ENCODE results near the gene RBM14. TPM values are rescaled to one million over a fixed set of nuclear protein-coding genes. Genes with fewer than 3 reads are reported as not detected.

Gene RBM14, protein sequence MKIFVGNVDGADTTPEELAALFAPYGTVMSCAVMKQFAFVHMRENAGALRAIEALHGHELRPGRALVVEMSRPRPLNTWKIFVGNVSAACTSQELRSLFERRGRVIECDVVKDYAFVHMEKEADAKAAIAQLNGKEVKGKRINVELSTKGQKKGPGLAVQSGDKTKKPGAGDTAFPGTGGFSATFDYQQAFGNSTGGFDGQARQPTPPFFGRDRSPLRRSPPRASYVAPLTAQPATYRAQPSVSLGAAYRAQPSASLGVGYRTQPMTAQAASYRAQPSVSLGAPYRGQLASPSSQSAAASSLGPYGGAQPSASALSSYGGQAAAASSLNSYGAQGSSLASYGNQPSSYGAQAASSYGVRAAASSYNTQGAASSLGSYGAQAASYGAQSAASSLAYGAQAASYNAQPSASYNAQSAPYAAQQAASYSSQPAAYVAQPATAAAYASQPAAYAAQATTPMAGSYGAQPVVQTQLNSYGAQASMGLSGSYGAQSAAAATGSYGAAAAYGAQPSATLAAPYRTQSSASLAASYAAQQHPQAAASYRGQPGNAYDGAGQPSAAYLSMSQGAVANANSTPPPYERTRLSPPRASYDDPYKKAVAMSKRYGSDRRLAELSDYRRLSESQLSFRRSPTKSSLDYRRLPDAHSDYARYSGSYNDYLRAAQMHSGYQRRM
- 119 and 124 TPM in 2 replicates for total RNA-seq
- long read RNA-seq, transcript RBM14-201 (3 exons, 2,828 nt), result major isoform, 53 of 65 reads
- long read RNA-seq, partial matches to known transcripts, result 9 of 65 reads
- long read RNA-seq, other reads (novel, unspliced or antisense), result 1 of 65 reads

DNA sequence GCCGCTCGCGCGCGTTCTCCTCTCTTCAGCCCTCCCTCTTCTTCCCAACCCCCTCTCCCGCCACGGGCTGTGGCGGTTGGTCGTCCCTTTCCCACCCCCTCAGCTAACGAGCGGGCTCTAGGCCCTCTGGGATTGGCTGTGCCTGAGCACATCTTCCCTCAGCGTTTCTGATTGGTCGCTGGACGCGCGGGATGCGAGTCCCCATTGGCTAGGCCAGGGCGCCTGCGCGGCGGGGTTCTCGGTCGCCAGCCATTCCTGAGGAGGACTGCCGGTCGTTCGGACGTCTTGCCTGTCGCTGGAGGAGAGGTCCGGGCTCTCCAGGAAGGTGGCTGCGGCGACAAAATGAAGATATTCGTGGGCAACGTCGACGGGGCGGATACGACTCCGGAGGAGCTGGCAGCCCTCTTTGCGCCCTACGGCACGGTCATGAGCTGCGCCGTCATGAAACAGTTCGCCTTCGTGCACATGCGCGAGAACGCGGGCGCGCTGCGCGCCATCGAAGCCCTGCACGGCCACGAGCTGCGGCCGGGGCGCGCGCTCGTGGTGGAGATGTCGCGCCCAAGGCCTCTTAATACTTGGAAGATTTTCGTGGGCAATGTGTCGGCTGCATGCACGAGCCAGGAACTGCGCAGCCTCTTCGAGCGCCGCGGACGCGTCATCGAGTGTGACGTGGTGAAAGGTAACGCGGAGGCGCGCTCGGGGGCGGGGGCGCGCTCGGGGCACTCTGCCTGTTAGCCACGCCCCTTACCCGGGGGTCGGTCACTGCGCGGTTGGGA lies at the start of gene RBM14:
TSS of gene RBM14 (plus strand) at position 252 of the 776 bp plus-strand sequence. CDS start at position 343, 91 bp downstream.
- no peaks in the 10 kb centered on the region for H3K9me3 Mint-ChIP-seq (ENCODE audit: low read depth)
- H3K4me3 Mint-ChIP-seq (ENCODE audit: low read depth), result peak within 1 kb of the TSS; percentile 98
- H3K27ac Mint-ChIP-seq, result peak within 1 kb of the TSS; percentile 99
- DNase-seq (ENCODE audit: low spot score, unreplicated experiment), result peak; percentile 96
- peaks cover 31% of the 10 kb centered on the region for H3K4me1 Mint-ChIP-seq (ENCODE audit: low read depth)
- H3K27me3 Mint-ChIP-seq, result no peaks in the 10 kb centered on the region
- TF ChIP-seq, protein P1, sequence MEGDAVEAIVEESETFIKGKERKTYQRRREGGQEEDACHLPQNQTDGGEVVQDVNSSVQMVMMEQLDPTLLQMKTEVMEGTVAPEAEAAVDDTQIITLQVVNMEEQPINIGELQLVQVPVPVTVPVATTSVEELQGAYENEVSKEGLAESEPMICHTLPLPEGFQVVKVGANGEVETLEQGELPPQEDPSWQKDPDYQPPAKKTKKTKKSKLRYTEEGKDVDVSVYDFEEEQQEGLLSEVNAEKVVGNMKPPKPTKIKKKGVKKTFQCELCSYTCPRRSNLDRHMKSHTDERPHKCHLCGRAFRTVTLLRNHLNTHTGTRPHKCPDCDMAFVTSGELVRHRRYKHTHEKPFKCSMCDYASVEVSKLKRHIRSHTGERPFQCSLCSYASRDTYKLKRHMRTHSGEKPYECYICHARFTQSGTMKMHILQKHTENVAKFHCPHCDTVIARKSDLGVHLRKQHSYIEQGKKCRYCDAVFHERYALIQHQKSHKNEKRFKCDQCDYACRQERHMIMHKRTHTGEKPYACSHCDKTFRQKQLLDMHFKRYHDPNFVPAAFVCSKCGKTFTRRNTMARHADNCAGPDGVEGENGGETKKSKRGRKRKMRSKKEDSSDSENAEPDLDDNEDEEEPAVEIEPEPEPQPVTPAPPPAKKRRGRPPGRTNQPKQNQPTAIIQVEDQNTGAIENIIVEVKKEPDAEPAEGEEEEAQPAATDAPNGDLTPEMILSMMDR (IDR thresholded peaks at IDR 0.05; ENCODE audit: unreplicated experiment), result no peak
- H3K36me3 Mint-ChIP-seq (ENCODE audit: insufficient read depth), result peaks cover 9% of the 10 kb centered on the region

DNA sequence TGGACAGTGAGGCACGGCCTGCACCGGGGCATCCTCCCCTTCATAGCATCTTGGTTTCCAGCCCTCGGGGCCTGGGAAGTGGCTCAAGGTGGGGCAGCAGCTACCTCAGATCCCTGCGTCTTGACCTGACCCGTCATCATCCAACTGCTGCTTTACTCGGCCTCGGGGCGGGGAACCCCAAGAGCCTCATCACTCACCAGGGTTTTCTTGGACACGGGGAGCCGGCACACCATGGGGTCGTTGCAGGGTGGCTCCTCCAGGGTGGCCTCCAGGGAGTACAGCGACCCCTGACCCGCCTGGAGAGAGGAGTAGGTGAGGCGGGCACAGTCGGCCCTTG lies 48.7 kb upstream of the RBM14 start:
- TF ChIP-seq, protein P1 (IDR thresholded peaks at IDR 0.05; ENCODE audit: unreplicated experiment), result no peak
- no peak overlapping the region for H3K27ac Mint-ChIP-seq
- no peak overlapping the region for H3K4me3 Mint-ChIP-seq (ENCODE audit: low read depth)
- H3K27me3 Mint-ChIP-seq, result no peaks in the 10 kb centered on the region
- no peaks in the 10 kb centered on the region for H3K36me3 Mint-ChIP-seq (ENCODE audit: insufficient read depth)
- no peak for DNase-seq (ENCODE audit: low spot score, unreplicated experiment)
- H3K4me1 Mint-ChIP-seq (ENCODE audit: low read depth), result no peaks in the 10 kb centered on the region
- H3K9me3 Mint-ChIP-seq (ENCODE audit: low read depth), result no peaks in the 10 kb centered on the region

DNA sequence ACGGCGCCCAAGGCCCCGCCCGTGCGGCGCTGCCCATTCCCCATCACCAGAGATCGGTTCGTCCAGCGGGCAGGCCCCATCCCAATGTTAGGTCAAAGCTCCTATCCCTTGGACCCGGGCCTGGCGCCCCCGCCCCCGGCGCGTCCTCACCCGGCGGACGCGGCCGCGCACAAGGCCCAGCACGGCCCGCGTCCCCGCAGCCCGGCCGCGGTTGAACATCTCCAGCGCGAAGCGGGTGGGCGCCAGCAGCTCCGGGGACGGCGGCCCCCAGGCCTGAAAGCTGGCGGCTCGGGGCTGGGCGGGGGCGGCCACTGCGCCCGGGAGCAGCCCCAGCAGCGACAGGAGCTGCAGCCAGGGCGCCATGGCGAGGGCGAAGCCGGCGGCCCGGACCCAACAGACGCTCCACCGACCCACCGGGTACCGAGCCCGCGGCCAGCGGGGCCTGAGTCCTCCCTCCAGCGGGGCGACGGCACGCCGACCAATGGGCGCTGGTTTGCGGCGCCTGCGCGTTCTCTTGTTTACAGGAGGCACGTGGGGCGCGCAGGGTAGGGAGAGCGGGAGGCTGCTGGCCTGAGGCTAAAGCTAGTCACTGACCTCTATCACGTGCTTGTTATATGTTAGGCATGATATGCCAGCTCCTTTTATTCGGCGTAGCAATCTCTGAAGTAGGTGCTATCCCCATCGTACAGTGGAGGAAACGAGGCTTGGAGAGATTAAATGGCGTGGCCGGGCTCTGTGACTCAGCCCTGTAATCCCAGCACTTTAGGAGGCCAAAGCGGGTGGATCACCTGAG lies 48.1 kb upstream of the RBM14 start, which contains the start of gene CTSF:
TSS of gene CTSF (minus strand) at position 483 of the 793 bp plus-strand sequence. CDS start at position 363, 120 bp downstream.
- Mint-ChIP-seq H3K9me3 (ENCODE audit: low read depth) (no peaks in the 10 kb centered on the region), H3K4me1 (ENCODE audit: low read depth) (no peaks in the 10 kb centered on the region), H3K27me3 (no peaks in the 10 kb centered on the region), H3K27ac (no peak within 1 kb of the TSS), H3K4me3 (ENCODE audit: low read depth) (no peak within 1 kb of the TSS), H3K36me3 (ENCODE audit: insufficient read depth) (no peaks in the 10 kb centered on the region)
- no peak for DNase-seq (ENCODE audit: low spot score, unreplicated experiment)
- TF ChIP-seq, protein P1 (IDR thresholded peaks at IDR 0.05; ENCODE audit: unreplicated experiment), result no peak

DNA sequence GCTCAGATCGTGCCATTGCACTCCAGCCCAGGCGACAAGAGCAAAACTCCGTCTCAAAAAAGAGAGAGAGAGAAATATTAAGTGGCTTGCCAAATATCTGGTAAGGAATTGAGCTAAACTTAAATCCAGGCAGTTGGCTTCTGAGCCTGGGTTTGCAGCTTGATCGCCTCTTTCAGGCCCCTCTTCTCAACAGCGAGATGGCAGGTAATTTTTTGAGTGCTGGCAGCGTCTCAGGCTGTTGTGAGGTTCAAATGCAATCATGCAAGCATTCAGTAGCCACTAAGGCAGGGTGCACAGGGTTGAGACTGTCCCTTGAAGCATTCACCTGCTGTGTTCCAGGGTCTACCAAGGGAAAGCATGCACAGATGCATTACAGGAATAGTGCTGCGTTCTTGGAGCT lies 47.4 kb upstream of the RBM14 start:
- no peaks in the 10 kb centered on the region for H3K36me3 Mint-ChIP-seq (ENCODE audit: insufficient read depth)
- DNase-seq (ENCODE audit: low spot score, unreplicated experiment), result no peak
- no peaks in the 10 kb centered on the region for H3K9me3 Mint-ChIP-seq (ENCODE audit: low read depth)
- H3K4me1 Mint-ChIP-seq (ENCODE audit: low read depth), result no peaks in the 10 kb centered on the region
- H3K4me3 Mint-ChIP-seq (ENCODE audit: low read depth), result no peak overlapping the region
- TF ChIP-seq, protein P1 (IDR thresholded peaks at IDR 0.05; ENCODE audit: unreplicated experiment), result no peak
- H3K27me3 Mint-ChIP-seq, result no peaks in the 10 kb centered on the region
- no peak overlapping the region for H3K27ac Mint-ChIP-seq

Measured in progenitor cell of endocrine pancreas (in vitro differentiated cells).